ENCODE results near the gene ARHGAP25.

Gene ARHGAP25

DNA sequence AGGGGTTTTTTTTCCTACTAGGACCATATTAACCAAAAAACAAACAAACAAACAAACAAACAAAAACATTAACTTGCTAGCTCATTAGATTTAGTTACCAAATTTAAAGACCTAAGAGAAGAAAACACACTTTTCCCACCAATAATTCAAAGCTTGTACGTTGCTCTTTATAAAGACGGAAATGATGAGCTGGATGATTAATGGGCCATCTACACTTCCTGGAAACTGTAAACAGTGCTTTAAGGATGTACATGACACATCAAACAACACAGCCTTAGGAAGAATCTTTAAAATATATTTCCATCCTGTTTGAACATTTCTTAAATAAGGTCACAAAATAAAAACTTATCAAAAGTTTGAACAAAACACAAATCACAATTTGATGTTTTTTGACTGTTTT is 135.6 kb downstream of the ARHGAP25 start:
- DNase-seq = no peak
- no CpG with 5 or more reads among the region's 2 CpGs for WGBS (ENCODE audit: extremely low coverage, insufficient coverage, low lambda C conversion rate)
- H3K79me2 ChIP-seq (ENCODE audit: control insufficient read depth, insufficient read depth, low read length) = no peaks in the 10 kb centered on the region
- no peaks in the 10 kb centered on the region for H3K36me3 ChIP-seq (ENCODE audit: control insufficient read depth, insufficient read depth, low read length)
- H3K27me3 ChIP-seq (ENCODE audit: insufficient read depth, low read length, poor library complexity) = no peaks in the 10 kb centered on the region
- no peaks in the 10 kb centered on the region for H3K4me1 ChIP-seq (ENCODE audit: control insufficient read depth, low read depth, low read length)
- H3K4me3 ChIP-seq (ENCODE audit: low read length) = no peak overlapping the region
- H2BK120ac ChIP-seq (ENCODE audit: low read depth, low read length) = no peak overlapping the region
- no peak overlapping the region for H3K27ac ChIP-seq (ENCODE audit: low read depth, low read length)
- H2AK5ac ChIP-seq (ENCODE audit: low read length) = no peak overlapping the region
- no peak overlapping the region for H3K4ac ChIP-seq (ENCODE audit: low read depth, low read length)
- no peak overlapping the region for H4K8ac ChIP-seq (ENCODE audit: low read depth, low read length)
- no peak overlapping the region for H4K5ac ChIP-seq (ENCODE audit: low read length)
- no peaks in the 10 kb centered on the region for H3K79me1 ChIP-seq (ENCODE audit: low read length)
- no peak overlapping the region for H2BK5ac ChIP-seq (ENCODE audit: low read length)
- no peak overlapping the region for H3K18ac ChIP-seq (ENCODE audit: low read length)
- no peak overlapping the region for H3K4me2 ChIP-seq (ENCODE audit: low read length)
- no peak overlapping the region for H3K23ac ChIP-seq (ENCODE audit: low read length)
- H3K9ac ChIP-seq (ENCODE audit: low read length) = no peak overlapping the region
- H3K56ac ChIP-seq (ENCODE audit: low read length) = no peak overlapping the region
- H2BK15ac ChIP-seq (replicated peaks; ENCODE audit: low read depth) = no peak overlapping the region

DNA sequence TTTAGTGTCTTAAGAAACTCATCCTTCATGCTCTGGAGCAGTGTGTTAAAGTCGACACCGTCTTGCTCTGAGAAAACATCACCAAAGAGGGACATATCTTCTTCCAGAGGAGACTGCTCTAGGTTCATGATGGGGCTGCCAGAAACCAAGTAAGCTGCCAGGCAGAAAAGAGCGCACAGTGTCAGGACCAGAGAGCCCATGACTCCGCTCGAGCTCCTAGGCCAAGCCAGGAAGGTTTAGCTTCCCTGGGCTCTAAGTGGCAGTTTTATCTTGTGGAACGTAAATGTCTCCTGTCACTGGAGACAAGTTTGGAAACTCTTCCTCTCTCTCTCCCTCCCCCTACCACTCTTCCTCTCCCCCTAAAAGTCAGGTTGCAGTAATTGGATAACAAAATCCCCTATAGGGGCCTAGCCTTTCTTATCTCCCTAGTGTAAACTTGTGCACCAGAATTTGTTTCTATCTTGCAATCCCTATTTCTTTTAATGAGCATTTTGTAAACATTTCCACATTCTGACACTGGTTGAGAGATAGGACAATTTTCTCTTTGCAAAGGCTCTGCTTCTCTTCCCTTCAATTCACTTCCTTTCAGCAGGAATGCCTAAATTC is 136.7 kb downstream of the ARHGAP25 start, which contains the start of gene BMP10:
TSS of gene BMP10 (minus strand) at position 239 of the 606 bp plus-strand sequence. CDS start at position 200, 39 bp downstream.
- no peak for DNase-seq
- H2BK120ac ChIP-seq (ENCODE audit: low read depth, low read length) = no peak within 1 kb of the TSS
- no peak within 1 kb of the TSS for H2AK5ac ChIP-seq (ENCODE audit: low read length)
- no CpG with 5 or more reads among the region's 6 CpGs for WGBS (ENCODE audit: extremely low coverage, insufficient coverage, low lambda C conversion rate)
- H3K4ac ChIP-seq (ENCODE audit: low read depth, low read length) = no peak within 1 kb of the TSS
- H3K4me2 ChIP-seq (ENCODE audit: low read length) = no peak within 1 kb of the TSS
- no peak within 1 kb of the TSS for H4K5ac ChIP-seq (ENCODE audit: low read length)
- H4K8ac ChIP-seq (ENCODE audit: low read depth, low read length) = no peak within 1 kb of the TSS
- no peak within 1 kb of the TSS for H3K23ac ChIP-seq (ENCODE audit: low read length)
- no peaks in the 10 kb centered on the region for H3K79me1 ChIP-seq (ENCODE audit: low read length)
- no peak within 1 kb of the TSS for H3K9ac ChIP-seq (ENCODE audit: low read length)
- H3K4me1 ChIP-seq (ENCODE audit: control insufficient read depth, low read depth, low read length) = no peaks in the 10 kb centered on the region
- H3K27me3 ChIP-seq (ENCODE audit: insufficient read depth, low read length, poor library complexity) = no peaks in the 10 kb centered on the region
- H2BK5ac ChIP-seq (ENCODE audit: low read length) = no peak within 1 kb of the TSS
- no peak within 1 kb of the TSS for H3K18ac ChIP-seq (ENCODE audit: low read length)
- H3K79me2 ChIP-seq (ENCODE audit: control insufficient read depth, insufficient read depth, low read length) = no peaks in the 10 kb centered on the region
- no peak within 1 kb of the TSS for H3K27ac ChIP-seq (ENCODE audit: low read depth, low read length)
- H3K36me3 ChIP-seq (ENCODE audit: control insufficient read depth, insufficient read depth, low read length) = no peaks in the 10 kb centered on the region
- H3K56ac ChIP-seq (ENCODE audit: low read length) = no peak within 1 kb of the TSS
- H2BK15ac ChIP-seq (replicated peaks; ENCODE audit: low read depth) = no peak within 1 kb of the TSS
- H3K4me3 ChIP-seq (ENCODE audit: low read length) = no peak within 1 kb of the TSS
